Endodermal cell (in vitro differentiated cells): ENCODE data around the gene GNB1L. TPM values are rescaled to one million over a fixed set of nuclear protein-coding genes. Genes with fewer than 3 reads are reported as not detected.

ENCODE experiments used
- DNase-seq: peaks from one replicate; pipeline ENCODE4 v3.0.0-alpha.2; 2017
- H3K27ac ChIP-seq: 2 replicates; pipeline ENCODE4 v1.5.1; 2013; ENCODE audit warnings: mild to moderate bottlenecking, low read depth, low read length, moderate library complexity
- H3K27me3 ChIP-seq: 2 replicates; pipeline ENCODE4 v1.6.1; 2013; ENCODE audit warnings: mild to moderate bottlenecking, low read length, moderate library complexity; ENCODE audit not compliant: insufficient read depth, control insufficient read depth, poor library complexity, severe bottlenecking
- H3K36me3 ChIP-seq: 2 replicates; pipeline ENCODE4 v1.7.0; 2013; ENCODE audit warnings: mild to moderate bottlenecking, low read length, moderate library complexity; ENCODE audit not compliant: control insufficient read depth, insufficient read depth
- H3K4me1 ChIP-seq: one replicate; pipeline ENCODE4 v1.7.0; 2013; ENCODE audit warnings: low read length; ENCODE audit not compliant: control insufficient read depth, insufficient read depth
- H3K4me3 ChIP-seq: 2 replicates; pipeline ENCODE4 v1.5.1; 2013; ENCODE audit warnings: mild to moderate bottlenecking, low read length, moderate library complexity
- H3K9ac ChIP-seq: 2 replicates; pipeline ENCODE4 v1.6.1; 2013; ENCODE audit warnings: mild to moderate bottlenecking, low read length, moderate library complexity; ENCODE audit not compliant: poor library complexity, severe bottlenecking; ENCODE audit errors: extremely low read depth
- H3K9me3 ChIP-seq: 2 replicates; pipeline ENCODE4 v1.6.1; 2013; ENCODE audit warnings: mild to moderate bottlenecking, low read length, moderate library complexity; ENCODE audit not compliant: control insufficient read depth
- H3K27ac Mint-ChIP-seq: 2 replicates; pipeline ENCODE4 v1.8.0; 2020; ENCODE audit warnings: mixed read lengths
- H3K27me3 Mint-ChIP-seq: 2 replicates; pipeline ENCODE4 v1.8.0; 2021; ENCODE audit warnings: mild to moderate bottlenecking, mixed read lengths; ENCODE audit not compliant: insufficient read depth
- H3K36me3 Mint-ChIP-seq: 2 replicates; pipeline ENCODE4 v1.8.0; 2020; ENCODE audit warnings: low read depth, mixed read lengths
- H3K4me1 Mint-ChIP-seq: 2 replicates; pipeline ENCODE4 v1.8.0; 2020; ENCODE audit warnings: mixed read lengths
- H3K4me3 Mint-ChIP-seq: 2 replicates; pipeline ENCODE4 v1.8.0; 2020; ENCODE audit warnings: mild to moderate bottlenecking, moderate library complexity, mixed read lengths
- H3K9me3 Mint-ChIP-seq: 2 replicates; pipeline ENCODE4 v1.8.0; 2020; ENCODE audit warnings: mild to moderate bottlenecking, mixed read lengths
- CTCF ChIP-seq: fragments of 200-600 bp; sonication (generic); conservative IDR thresholded peaks from 2 replicates; pipeline ENCODE4 v1.5.0; 2021; ENCODE audit warnings: antibody characterized with exemption, mild to moderate bottlenecking
- WGBS, 2 experiments: methylation state at CpG; one replicate each; pipeline versions ENCODE4 v1.1.5 to v1.1.7; 2013; ENCODE audit warnings: missing lambda C conversion rate in 2 of 2, mixed read lengths in 1 of 2; ENCODE audit not compliant: insufficient coverage in 1 of 2, insufficient read length in 1 of 2; 5-methylcytosine and 5-hydroxymethylcytosine counted together
- total RNA-seq, 2 donors: library from RNA; stranded (reverse); fragmentation: NEBNext Ultra II Directional in 1 of 2; extraction: Animal tissue kit (Norgen Biotek cat#: 25700) in 1 of 2; gene quantifications; 2 replicates in 1 of 2; 3 replicates in 1 of 2; pipeline ENCODE4 v1.2.1, GENCODE V29; 2021

The GNB1L gene
- total RNA-seq, 2 donors from 2014 or later: 9.5 to 12.2 TPM

GRCh38 chr22:19847345-19847632, 7.4 kb downstream of the GNB1L start:
- H3K27me3 Mint-ChIP-seq: no peaks in the 10 kb centered on the region
- H3K4me3 ChIP-seq: no peak overlapping the region
- H3K4me3 Mint-ChIP-seq: no peak overlapping the region
- peaks cover 12% of the 10 kb centered on the region for H3K4me1 ChIP-seq
- no peak overlapping the region for H3K27ac Mint-ChIP-seq
- DNase-seq: no peak
- WGBS, 2 experiments: 95 to 100% methylated on average over 1 to 2 of the region's 2 CpGs
- H3K9me3 ChIP-seq: peaks cover 10% of the 10 kb centered on the region
- H3K27me3 ChIP-seq: no peaks in the 10 kb centered on the region
- H3K36me3 ChIP-seq: peaks cover 28% of the 10 kb centered on the region
- H3K27ac ChIP-seq: no peak overlapping the region
- H3K9me3 Mint-ChIP-seq: peaks cover 3% of the 10 kb centered on the region
- no peak overlapping the region for H3K9ac ChIP-seq
- peaks cover 19% of the 10 kb centered on the region for H3K4me1 Mint-ChIP-seq
- TF ChIP-seq CTCF: no peak
- peaks cover 24% of the 10 kb centered on the region for H3K36me3 Mint-ChIP-seq

- Histone ChIP-seq H3K27me3 (no peaks in the 10 kb centered on the region), H3K36me3 (peaks cover 23% of the 10 kb centered on the region), H3K9ac (no peak overlapping the region), H3K4me3 (no peak overlapping the region), H3K27ac (no peak overlapping the region), H3K4me1 (peaks cover 12% of the 10 kb centered on the region), H3K9me3 (peaks cover 10% of the 10 kb centered on the region)
- TF ChIP-seq CTCF: no peak
- Mint-ChIP-seq H3K27me3 (no peaks in the 10 kb centered on the region), H3K27ac (no peak overlapping the region), H3K4me1 (peaks cover 19% of the 10 kb centered on the region), H3K4me3 (no peak overlapping the region), H3K9me3 (peaks cover 3% of the 10 kb centered on the region), H3K36me3 (peaks cover 20% of the 10 kb centered on the region)
- DNase-seq: no peak
- WGBS, 2 experiments: 94 to 97% methylated on average over 8 to 9 of the region's 9 CpGs
Observed at GRCh38 chr22:19846620-19847344, 7.9 kb downstream of the GNB1L start.

GRCh38 chr22:19845054-19845722, 9.5 kb downstream of the GNB1L start:
- 88 to 94% methylated on average over 3 to 8 of the region's 8 CpGs for WGBS, 2 experiments
- H3K27ac ChIP-seq: no peak overlapping the region
- no peaks in the 10 kb centered on the region for H3K27me3 Mint-ChIP-seq
- H3K4me3 Mint-ChIP-seq: no peak overlapping the region
- H3K36me3 Mint-ChIP-seq: peaks cover 15% of the 10 kb centered on the region
- no peak overlapping the region for H3K9ac ChIP-seq
- H3K27ac Mint-ChIP-seq: no peak overlapping the region
- H3K36me3 ChIP-seq: peaks cover 16% of the 10 kb centered on the region
- peaks cover 12% of the 10 kb centered on the region for H3K4me1 ChIP-seq
- H3K9me3 Mint-ChIP-seq: peaks cover 3% of the 10 kb centered on the region
- peak; percentile 55 for DNase-seq
- H3K27me3 ChIP-seq: no peaks in the 10 kb centered on the region
- H3K4me3 ChIP-seq: no peak overlapping the region
- H3K4me1 Mint-ChIP-seq: peaks cover 13% of the 10 kb centered on the region
- TF ChIP-seq CTCF: no peak
- peaks cover 10% of the 10 kb centered on the region for H3K9me3 ChIP-seq
